B cell (primary cell): ENCODE results near the gene ARHGEF19. TPM values are rescaled to one million over a fixed set of nuclear protein-coding genes. Genes with fewer than 3 reads are reported as not detected.
A peak's percentile ranks its signal among the peaks of the same experiment; 100 is the strongest.

ENCODE experiments used
- ATAC-seq: fragments of 200-7000 bp; cut with Tn5 transposase; one replicate; pipeline ENCODE4 v1.10.0; 2021; ENCODE audit warnings: low read depth, mild to moderate bottlenecking, moderate number of reproducible peaks, moderate library complexity
- CTCF ChIA-PET: fragments of 350-600 bp; sonication (Branson Sonifier 250); formaldehyde crosslinking; loops from one replicate; lab custom pipeline; 2021; ENCODE audit warnings: antibody characterized with exemption, inconsistent platforms; lab: Charles Lee
- POLR2A ChIA-PET: fragments of 350-600 bp; sonication (Branson Sonifier 250); formaldehyde crosslinking; loops from one replicate; lab custom pipeline; 2021; ENCODE audit warnings: antibody characterized with exemption; lab: Charles Lee
- DNase-seq: peaks from one replicate; pipeline ENCODE4 v3.0.0; 2013
- H2AFZ ChIP-seq: 2 replicates; pipeline ENCODE4 v1.6.1; 2012; ENCODE audit warnings: mild to moderate bottlenecking, low read depth, low read length; ENCODE audit not compliant: insufficient read depth, poor library complexity, severe bottlenecking
- H3K27ac ChIP-seq, 2 donors: 1 replicate in 1 of 2; 2 replicates in 1 of 2; pipeline ENCODE4 v1.5.1; 2012 to 2013; ENCODE audit warnings: low read length in 2 of 2, mild to moderate bottlenecking in 2 of 2, moderate library complexity in 1 of 2
- H3K27me3 ChIP-seq, 4 experiments: fragments of 200-600 bp in 1 of 4; sonication (generic) in 1 of 4; replicated peaks in 1 of 4; 1 replicate in 2 of 4; 2 replicates in 2 of 4; pipeline versions ENCODE4 v1.6.1 to v1.7.0; 2013 to 2016; ENCODE audit warnings: low read length in 3 of 4, mild to moderate bottlenecking in 2 of 4, mixed read lengths in 1 of 4, moderate library complexity in 1 of 4; ENCODE audit not compliant: insufficient read depth in 4 of 4, control insufficient read depth in 3 of 4; ENCODE audit errors: control extremely low read depth in 1 of 4
- H3K36me3 ChIP-seq, 2 experiments: replicated peaks in 1 of 2; 1 replicate in 1 of 2; 2 replicates in 1 of 2; pipeline versions ENCODE4 v1.6.1 to v1.7.1; 2013; ENCODE audit warnings: low read length in 1 of 2; ENCODE audit not compliant: insufficient read depth in 2 of 2, control insufficient read depth in 1 of 2; ENCODE audit errors: control extremely low read depth in 1 of 2, extremely low read depth in 1 of 2
- H3K4me1 ChIP-seq, 2 donors: fragments of 200-600 bp in 1 of 2; sonication (generic) in 1 of 2; 1 replicate in 1 of 2; 2 replicates in 1 of 2; pipeline versions ENCODE4 v1.5.1 to v1.6.1; 2013 to 2017; ENCODE audit warnings: low read length in 2 of 2; ENCODE audit not compliant: control insufficient read depth in 2 of 2, insufficient read depth in 2 of 2
- H3K4me2 ChIP-seq: replicated peaks from 2 replicates; pipeline ENCODE3; 2012; ENCODE audit warnings: mild to moderate bottlenecking, low read depth, low read length; ENCODE audit not compliant: poor library complexity, severe bottlenecking
- H3K4me3 ChIP-seq, 5 experiments: fragments of 200-600 bp in 1 of 5; sonication (generic) in 1 of 5; 1 replicate in 3 of 5; 2 replicates in 2 of 5; pipeline versions ENCODE4 v1.5.1 to v1.7.0; 2011 to 2016; ENCODE audit warnings: low read length in 4 of 5, mild to moderate bottlenecking in 4 of 5, low read depth in 2 of 5, control low read depth in 1 of 5, moderate library complexity in 1 of 5; ENCODE audit not compliant: insufficient read depth in 1 of 5; ENCODE audit errors: control extremely low read depth in 1 of 5, extremely low read depth in 1 of 5
- H3K79me2 ChIP-seq: fragments of 200-600 bp; sonication (generic); one replicate; pipeline ENCODE4 v1.6.0; 2016; ENCODE audit warnings: low read length; ENCODE audit not compliant: control insufficient read depth, insufficient read depth
- H3K9ac ChIP-seq: fragments of 200-600 bp; sonication (generic); 2 replicates; pipeline ENCODE4 v1.6.1; 2017; ENCODE audit warnings: mild to moderate bottlenecking, low read length, moderate library complexity
- H3K9me3 ChIP-seq, 3 donors: one replicate each; pipeline versions ENCODE4 v1.6.1 to v1.7.1; 2013; ENCODE audit warnings: low read length in 2 of 3; ENCODE audit not compliant: control insufficient read depth in 2 of 3, insufficient read depth in 1 of 3; ENCODE audit errors: control extremely low read depth in 1 of 3
- H4K20me1 ChIP-seq: 2 replicates; pipeline ENCODE4 v1.6.0; 2012; ENCODE audit warnings: mild to moderate bottlenecking, low read length; ENCODE audit not compliant: insufficient read depth, control insufficient read depth, poor library complexity, severe bottlenecking
- H3K27ac Mint-ChIP-seq: one replicate; pipeline ENCODE4 v1.8.0; 2021; ENCODE audit warnings: mixed read lengths
- H3K27me3 Mint-ChIP-seq: one replicate; pipeline ENCODE4 v1.8.0; 2021; ENCODE audit warnings: mixed read lengths
- H3K4me1 Mint-ChIP-seq: one replicate; pipeline ENCODE4 v1.8.0; 2021; ENCODE audit warnings: mixed read lengths
- H3K4me3 Mint-ChIP-seq: one replicate; pipeline ENCODE4 v1.8.0; 2021; ENCODE audit warnings: mixed read lengths
- H3K9me3 Mint-ChIP-seq: one replicate; pipeline ENCODE4 v1.8.0; 2022; ENCODE audit warnings: mixed read lengths; ENCODE audit not compliant: insufficient read depth
- CTCF ChIP-seq: fragments of 200-600 bp; IDR thresholded peaks from one replicate; pipeline ENCODE4 v1.8.0; 2022; ENCODE audit warnings: antibody characterized with exemption, mild to moderate bottlenecking
- EZH2 ChIP-seq: IDR thresholded peaks from 2 replicates; pipeline ENCODE4 v1.6.1; 2012; ENCODE audit warnings: borderline replicate concordance, low read depth, mild to moderate bottlenecking, moderate library complexity, low read length; ENCODE audit not compliant: insufficient read depth, poor library complexity, severe bottlenecking
- WGBS: methylation state at CpG from one replicate; pipeline ENCODE4 v1.1.5; 2013; ENCODE audit warnings: missing lambda C conversion rate; ENCODE audit not compliant: insufficient coverage; 5-methylcytosine and 5-hydroxymethylcytosine counted together
- intact Hi-C: fragments of 100-400 bp; cut with micrococcal nuclease; formaldehyde crosslinking; loops from one replicate; pipeline ENCODE4 v1.10.0; 2022
- polyA plus RNA-seq: library from polyadenylated mRNA; depleted of rRNA; stranded (reverse); fragments of >200 nt; gene quantifications from 2 replicates; pipeline ENCODE4 v1.2.3, GENCODE V29; 2012
- total RNA-seq, 2 donors: library from RNA; stranded (reverse); fragments of 120-200 nt in 1 of 2; gene quantifications; 1 replicate in 1 of 2; 2 replicates in 1 of 2; pipeline versions ENCODE4 v1.2.3 to v1.2.4, GENCODE V29; 2013 to 2022

ARHGEF19 gene
- total and polyA plus RNA-seq, 2 donors (not counting 1 experiment from before 2014, with no cell fraction given): 13.9 to 20.9 TPM

GRCh38 chr1:16205891-16206546 is 6.4 kb downstream of the ARHGEF19 start:
- POLR2A ChIA-PET: interaction anchor here (1.1 to 1.7 kb wide), 2 partner anchors 11 to 161 kb away, joined by 5 to 11 read pairs; partner anchors contain the start of gene SZRD1
- Histone ChIP-seq H3K27ac (peak overlapping the region in 1 of 2 donors; percentile 55), H3K4me1 (peaks cover 12 to 17% of the 10 kb centered on the region in 2 donors), H3K4me3 (peak overlapping the region in 4 of 5 experiments; percentile 70 to 96 (median 74)), H3K36me3 (peaks cover 0 to 12% of the 10 kb centered on the region in 2 experiments), H2AFZ (peak overlapping the region; percentile 95), H3K4me2 (peak overlapping the region; percentile 92), H3K9me3 (no peaks in the 10 kb centered on the region), H3K9ac (peak overlapping the region; percentile 82), H3K27me3 (no peaks in the 10 kb centered on the region), H3K79me2 (peaks cover 8% of the 10 kb centered on the region), H4K20me1 (peaks cover 15% of the 10 kb centered on the region)
- WGBS: 54% methylated on average over 29 of the region's 38 CpGs
- intact Hi-C loops: loop anchor here (1.0 to 2.0 kb wide), 6 partner anchors 11 to 681 kb away; partner anchors contain the start of genes CASP9 and SZRD1
- TF ChIP-seq CTCF (no peak), EZH2 (no peak)
- H3K4me1 Mint-ChIP-seq: peaks cover 10% of the 10 kb centered on the region
- peak overlapping the region; percentile 93 for H3K27ac Mint-ChIP-seq
- no peak for ATAC-seq
- no peak for DNase-seq
- no peaks in the 10 kb centered on the region for H3K9me3 Mint-ChIP-seq
- no peaks in the 10 kb centered on the region for H3K27me3 Mint-ChIP-seq
- H3K4me3 Mint-ChIP-seq: peak overlapping the region; percentile 97
- CTCF ChIA-PET: interaction anchor here (1.0 to 3.3 kb wide), 4 partner anchors 10 to 158 kb away, joined by 3 to 9 read pairs (median 6); partner anchors contain the start of gene CPLANE2

GRCh38 chr1:16205334-16205671 is 7.1 kb downstream of the ARHGEF19 start:
- no peak overlapping the region for H3K4me3 ChIP-seq
- no peak for TF ChIP-seq EZH2
- TF ChIP-seq CTCF: no peak
- ChIA-PET CTCF (interaction anchor here (0.7 to 3.3 kb wide), 5 partner anchors 11 to 158 kb away, joined by 3 to 13 read pairs (median 6); partner anchors contain the start of gene CPLANE2), POLR2A (interaction anchor here (0.6 kb wide), 1 partner anchor 393 kb away, joined by 13 read pairs; no protein-coding TSS in a partner anchor)
- no peaks in the 10 kb centered on the region for H3K27me3 ChIP-seq
- peaks cover 8% of the 10 kb centered on the region for H3K79me2 ChIP-seq
- H3K4me1 ChIP-seq: peaks cover 12 to 17% of the 10 kb centered on the region in 2 donors
- intact Hi-C loops: no loop called here
- Mint-ChIP-seq H3K9me3 (no peaks in the 10 kb centered on the region), H3K4me1 (peaks cover 10% of the 10 kb centered on the region), H3K4me3 (no peak overlapping the region), H3K27me3 (no peaks in the 10 kb centered on the region), H3K27ac (no peak overlapping the region)
- DNase-seq: no peak
- no peak overlapping the region for H3K9ac ChIP-seq
- 100% methylated on average over 5 of the region's 11 CpGs for WGBS
- H3K27ac ChIP-seq: no peak overlapping the region
- H3K9me3 ChIP-seq: no peaks in the 10 kb centered on the region
- ATAC-seq: no peak
- peak overlapping the region; percentile 92 for H3K4me2 ChIP-seq
- peaks cover 0 to 12% of the 10 kb centered on the region in 2 experiments for H3K36me3 ChIP-seq
- no peak overlapping the region for H2AFZ ChIP-seq
- H4K20me1 ChIP-seq: peaks cover 15% of the 10 kb centered on the region
